ENCODE measurements around the gene LEMD1. TPM values are rescaled to one million over a fixed set of nuclear protein-coding genes. Genes with fewer than 3 reads are reported as not detected.

Gene LEMD1
- total RNA-seq, 1 experiment from 2014 or later, result 26.3 TPM

- TF ChIP-seq, protein P1, sequence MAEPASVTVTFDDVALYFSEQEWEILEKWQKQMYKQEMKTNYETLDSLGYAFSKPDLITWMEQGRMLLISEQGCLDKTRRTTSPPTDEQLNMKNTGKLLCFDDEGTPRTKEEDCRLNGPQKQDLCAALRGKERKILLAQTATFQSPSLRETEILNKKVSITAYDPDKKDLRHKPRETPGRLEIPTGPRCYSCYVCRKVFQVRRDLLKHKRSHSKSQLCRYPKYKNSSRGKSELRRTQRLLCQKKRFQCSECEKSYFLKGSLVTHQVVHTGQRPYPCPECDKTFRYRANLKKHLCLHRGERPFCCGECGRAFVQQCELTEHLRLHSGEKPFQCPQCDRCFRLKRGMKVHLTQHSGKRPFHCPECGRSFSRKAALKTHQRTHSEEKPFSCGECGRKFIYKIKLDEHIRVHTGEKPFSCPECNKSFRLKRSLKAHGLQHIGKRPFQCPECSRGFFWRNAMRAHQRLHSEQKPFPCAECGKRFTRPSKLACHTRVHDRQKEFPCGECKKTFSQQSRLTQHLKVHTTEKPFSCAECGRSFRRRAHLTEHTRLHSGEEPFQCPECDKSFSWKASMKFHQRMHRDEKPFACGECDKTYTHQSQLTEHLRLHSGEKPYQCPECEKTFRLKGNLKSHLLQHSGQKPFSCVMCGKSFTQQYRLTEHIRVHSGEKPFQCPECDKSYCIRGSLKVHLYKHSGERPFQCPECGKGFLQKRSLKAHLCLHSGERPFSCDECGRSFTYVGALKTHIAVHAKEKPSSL (CRISPR knock-in tag; conservative IDR thresholded peaks at IDR 0.05), result no peak
- TF ChIP-seq, protein P2, sequence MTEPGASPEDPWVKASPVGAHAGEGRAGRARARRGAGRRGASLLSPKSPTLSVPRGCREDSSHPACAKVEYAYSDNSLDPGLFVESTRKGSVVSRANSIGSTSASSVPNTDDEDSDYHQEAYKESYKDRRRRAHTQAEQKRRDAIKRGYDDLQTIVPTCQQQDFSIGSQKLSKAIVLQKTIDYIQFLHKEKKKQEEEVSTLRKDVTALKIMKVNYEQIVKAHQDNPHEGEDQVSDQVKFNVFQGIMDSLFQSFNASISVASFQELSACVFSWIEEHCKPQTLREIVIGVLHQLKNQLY (CRISPR knock-in tag; IDR thresholded peaks at IDR 0.05), result no peak
- TF ChIP-seq ZNF317 (CRISPR knock-in tag; IDR thresholded peaks at IDR 0.05; ENCODE audit: borderline replicate concordance, low read depth) (no peak), ZNF219 (CRISPR knock-in tag; IDR thresholded peaks at IDR 0.05; ENCODE audit: borderline replicate concordance) (no peak), ZNF138 (CRISPR knock-in tag; conservative IDR thresholded peaks at IDR 0.05) (no peak)
- TF ChIP-seq, protein P3, sequence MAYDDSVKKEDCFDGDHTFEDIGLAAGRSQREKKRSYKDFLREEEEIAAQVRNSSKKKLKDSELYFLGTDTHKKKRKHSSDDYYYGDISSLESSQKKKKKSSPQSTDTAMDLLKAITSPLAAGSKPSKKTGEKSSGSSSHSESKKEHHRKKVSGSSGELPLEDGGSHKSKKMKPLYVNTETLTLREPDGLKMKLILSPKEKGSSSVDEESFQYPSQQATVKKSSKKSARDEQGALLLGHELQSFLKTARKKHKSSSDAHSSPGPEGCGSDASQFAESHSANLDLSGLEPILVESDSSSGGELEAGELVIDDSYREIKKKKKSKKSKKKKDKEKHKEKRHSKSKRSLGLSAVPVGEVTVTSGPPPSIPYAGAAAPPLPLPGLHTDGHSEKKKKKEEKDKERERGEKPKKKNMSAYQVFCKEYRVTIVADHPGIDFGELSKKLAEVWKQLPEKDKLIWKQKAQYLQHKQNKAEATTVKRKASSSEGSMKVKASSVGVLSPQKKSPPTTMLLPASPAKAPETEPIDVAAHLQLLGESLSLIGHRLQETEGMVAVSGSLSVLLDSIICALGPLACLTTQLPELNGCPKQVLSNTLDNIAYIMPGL (CRISPR knock-in tag; IDR thresholded peaks at IDR 0.05), result no peak
- TF ChIP-seq, protein P4, sequence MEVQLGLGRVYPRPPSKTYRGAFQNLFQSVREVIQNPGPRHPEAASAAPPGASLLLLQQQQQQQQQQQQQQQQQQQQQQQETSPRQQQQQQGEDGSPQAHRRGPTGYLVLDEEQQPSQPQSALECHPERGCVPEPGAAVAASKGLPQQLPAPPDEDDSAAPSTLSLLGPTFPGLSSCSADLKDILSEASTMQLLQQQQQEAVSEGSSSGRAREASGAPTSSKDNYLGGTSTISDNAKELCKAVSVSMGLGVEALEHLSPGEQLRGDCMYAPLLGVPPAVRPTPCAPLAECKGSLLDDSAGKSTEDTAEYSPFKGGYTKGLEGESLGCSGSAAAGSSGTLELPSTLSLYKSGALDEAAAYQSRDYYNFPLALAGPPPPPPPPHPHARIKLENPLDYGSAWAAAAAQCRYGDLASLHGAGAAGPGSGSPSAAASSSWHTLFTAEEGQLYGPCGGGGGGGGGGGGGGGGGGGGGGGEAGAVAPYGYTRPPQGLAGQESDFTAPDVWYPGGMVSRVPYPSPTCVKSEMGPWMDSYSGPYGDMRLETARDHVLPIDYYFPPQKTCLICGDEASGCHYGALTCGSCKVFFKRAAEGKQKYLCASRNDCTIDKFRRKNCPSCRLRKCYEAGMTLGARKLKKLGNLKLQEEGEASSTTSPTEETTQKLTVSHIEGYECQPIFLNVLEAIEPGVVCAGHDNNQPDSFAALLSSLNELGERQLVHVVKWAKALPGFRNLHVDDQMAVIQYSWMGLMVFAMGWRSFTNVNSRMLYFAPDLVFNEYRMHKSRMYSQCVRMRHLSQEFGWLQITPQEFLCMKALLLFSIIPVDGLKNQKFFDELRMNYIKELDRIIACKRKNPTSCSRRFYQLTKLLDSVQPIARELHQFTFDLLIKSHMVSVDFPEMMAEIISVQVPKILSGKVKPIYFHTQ (CRISPR knock-in tag; IDR thresholded peaks at IDR 0.05), result no peak
- TF ChIP-seq, protein P5, sequence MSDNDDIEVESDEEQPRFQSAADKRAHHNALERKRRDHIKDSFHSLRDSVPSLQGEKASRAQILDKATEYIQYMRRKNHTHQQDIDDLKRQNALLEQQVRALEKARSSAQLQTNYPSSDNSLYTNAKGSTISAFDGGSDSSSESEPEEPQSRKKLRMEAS (CRISPR knock-in tag; IDR thresholded peaks at IDR 0.05), result no peak
- TF ChIP-seq, protein P6, sequence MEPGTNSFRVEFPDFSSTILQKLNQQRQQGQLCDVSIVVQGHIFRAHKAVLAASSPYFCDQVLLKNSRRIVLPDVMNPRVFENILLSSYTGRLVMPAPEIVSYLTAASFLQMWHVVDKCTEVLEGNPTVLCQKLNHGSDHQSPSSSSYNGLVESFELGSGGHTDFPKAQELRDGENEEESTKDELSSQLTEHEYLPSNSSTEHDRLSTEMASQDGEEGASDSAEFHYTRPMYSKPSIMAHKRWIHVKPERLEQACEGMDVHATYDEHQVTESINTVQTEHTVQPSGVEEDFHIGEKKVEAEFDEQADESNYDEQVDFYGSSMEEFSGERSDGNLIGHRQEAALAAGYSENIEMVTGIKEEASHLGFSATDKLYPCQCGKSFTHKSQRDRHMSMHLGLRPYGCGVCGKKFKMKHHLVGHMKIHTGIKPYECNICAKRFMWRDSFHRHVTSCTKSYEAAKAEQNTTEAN (CRISPR knock-in tag; IDR thresholded peaks at IDR 0.05), result no peak
Observed at GRCh38 chr1:205398586-205398985, 23.3 kb downstream of the LEMD1 start (continued).

GRCh38 chr1:205396967-205397616, 24.8 kb downstream of the LEMD1 start:
- DNase-seq (ENCODE audit: low spot score), result peak; percentile 41
- TF ChIP-seq SMAD3 (CRISPR knock-in tag; IDR thresholded peaks at IDR 0.05; ENCODE audit: borderline replicate concordance) (no peak), ZNF121 (CRISPR knock-in tag; IDR thresholded peaks at IDR 0.05) (0 out of 2 replicates have a peak, but pooled peaks have one; percentile 18), CTCF (IDR thresholded peaks at IDR 0.05) (peak; percentile 71), SP1 (CRISPR knock-in tag; conservative IDR thresholded peaks at IDR 0.05) (0 out of 2 replicates have a peak, but pooled peaks have one; percentile 21), E2F5 (CRISPR knock-in tag; IDR thresholded peaks at IDR 0.05) (0 out of 2 replicates have a peak, but pooled peaks have one; percentile 29), KAT7 (CRISPR knock-in tag; IDR thresholded peaks at IDR 0.05; ENCODE audit: borderline replicate concordance) (no peak), ZNF281 (CRISPR knock-in tag; IDR thresholded peaks at IDR 0.05) (no peak)
- H3K4me3 Mint-ChIP-seq, result no peak overlapping the region
- ATAC-seq, result peak; percentile 93
- H3K27ac Mint-ChIP-seq, result no peak overlapping the region
- ChIA-PET CTCF (interaction anchor here (0.6 to 3.1 kb wide), 33 partner anchors 11 to 218 kb away, joined by 3 to 118 read pairs (median 5); partner anchors contain the start of genes BLACAT1, KLHDC8A and LEMD1), POLR2A (interaction anchor here (0.6 to 1.1 kb wide), 4 partner anchors 60 to 298 kb away, joined by 3 to 4 read pairs (median 3); no protein-coding TSS in a partner anchor)
- H3K9me3 Mint-ChIP-seq, result peaks cover 6% of the 10 kb centered on the region; the same call in 1 of the 2 replicates
- H3K4me1 Mint-ChIP-seq, result peaks cover 6% of the 10 kb centered on the region
- H3K36me3 Mint-ChIP-seq, result no peaks in the 10 kb centered on the region; the same call in 1 of the 2 replicates
- H3K27me3 Mint-ChIP-seq (ENCODE audit: low read depth), result peaks cover 13% of the 10 kb centered on the region
